Measurements from ENCODE around the gene MAPK8IP3. TPM values are rescaled to one million over a fixed set of nuclear protein-coding genes. Genes with fewer than 3 reads are reported as not detected.

MAPK8IP3 gene
- total RNA-seq, 1 experiment from 2014 or later, result 19.3 TPM

DNA sequence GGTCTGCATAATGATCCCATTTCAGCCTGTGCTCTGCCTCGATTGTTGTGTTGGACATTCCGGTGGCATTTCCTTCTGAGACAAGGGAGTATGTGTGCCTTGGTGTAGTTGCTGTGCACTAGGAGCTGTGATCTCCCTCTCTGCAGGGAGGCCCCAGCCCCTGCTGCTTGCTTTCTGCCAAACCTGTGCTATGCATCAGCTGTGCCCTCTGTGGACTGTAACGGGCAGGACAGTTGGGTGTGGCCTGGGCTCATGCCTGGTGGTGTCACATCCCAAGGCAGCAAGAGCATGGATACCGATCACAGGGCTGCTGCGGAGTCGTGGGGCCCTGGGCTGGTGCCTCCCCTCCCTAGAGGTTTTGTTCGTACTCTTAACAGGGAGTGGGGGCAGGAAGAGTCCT lies 31.7 kb upstream of the MAPK8IP3 start:
- no peak for DNase-seq (ENCODE audit: low read depth, low spot score)
- in situ Hi-C loops (cut with HindIII; ENCODE audit: low pct_unique_long_range_greater_than_20kb, low sequenced_read_pairs), result no loop called here

DNA sequence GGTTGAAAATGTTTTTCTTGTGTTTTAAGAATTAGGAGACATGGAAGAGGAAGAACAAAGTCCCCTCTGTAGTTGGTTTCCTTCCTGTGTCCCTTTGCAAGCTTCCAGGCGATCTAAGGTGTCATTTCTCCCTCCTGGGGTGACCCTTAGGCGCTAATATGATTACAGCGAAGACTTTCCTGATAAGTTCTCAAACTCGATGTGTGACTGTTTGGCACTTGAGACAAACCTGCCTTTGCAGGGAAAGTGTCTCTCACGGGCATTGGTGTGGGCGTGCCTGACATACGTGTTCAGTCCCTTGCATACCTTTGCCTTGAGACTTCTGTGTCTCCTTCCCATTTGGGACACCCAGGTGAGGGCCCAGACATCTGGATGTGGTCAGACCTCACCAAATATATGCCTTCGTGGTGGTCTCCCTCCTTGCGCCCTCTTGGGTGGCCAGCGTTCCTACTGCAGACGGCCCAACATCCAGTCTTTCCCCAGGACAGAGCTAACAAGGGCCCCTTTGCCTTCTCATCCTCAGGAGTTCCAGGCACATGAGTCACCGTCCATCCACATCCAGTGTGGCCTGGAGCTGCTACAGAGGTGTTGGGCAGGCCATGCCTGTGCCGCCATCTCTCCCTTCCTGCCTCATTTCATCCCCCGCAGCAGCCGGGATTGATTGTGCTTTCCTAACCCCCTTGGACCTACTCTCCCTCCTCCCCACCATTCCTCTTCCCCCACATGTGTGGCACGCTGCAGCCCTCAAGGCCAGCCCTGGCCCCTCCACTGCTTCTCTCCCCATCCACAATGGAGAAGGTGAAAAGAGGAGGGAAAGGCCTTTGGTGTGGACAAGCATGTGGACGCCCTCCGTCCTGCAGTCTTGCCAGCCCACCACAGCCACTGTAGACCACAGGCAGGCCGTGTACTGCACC lies 31.0 kb upstream of the MAPK8IP3 start:
- in situ Hi-C loops (cut with HindIII; ENCODE audit: low pct_unique_long_range_greater_than_20kb, low sequenced_read_pairs), result no loop called here
- no peak for DNase-seq (ENCODE audit: low read depth, low spot score)

DNA sequence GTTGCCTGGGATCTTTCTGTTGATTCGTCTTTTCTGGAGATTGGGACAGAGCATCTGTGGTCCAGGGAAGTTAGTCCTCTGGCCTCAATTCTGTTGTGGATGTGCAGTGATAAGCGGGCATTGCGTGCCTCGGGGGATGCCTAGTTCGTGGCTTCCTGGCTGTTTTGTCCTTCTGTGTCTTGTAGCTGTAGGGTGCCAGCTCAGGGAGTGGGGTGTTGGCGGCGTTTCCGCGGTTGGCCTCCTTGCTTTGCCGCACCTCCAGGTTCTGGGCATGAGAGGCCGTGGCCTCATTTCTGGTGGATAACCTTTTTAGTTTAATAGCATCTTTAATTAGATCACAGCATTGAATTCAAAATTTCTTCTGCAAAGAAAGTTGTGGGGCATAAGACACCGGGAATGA lies 29.3 kb upstream of the MAPK8IP3 start:
- in situ Hi-C loops (cut with HindIII; ENCODE audit: low pct_unique_long_range_greater_than_20kb, low sequenced_read_pairs), result no loop called here
- DNase-seq (ENCODE audit: low read depth, low spot score), result no peak

DNA sequence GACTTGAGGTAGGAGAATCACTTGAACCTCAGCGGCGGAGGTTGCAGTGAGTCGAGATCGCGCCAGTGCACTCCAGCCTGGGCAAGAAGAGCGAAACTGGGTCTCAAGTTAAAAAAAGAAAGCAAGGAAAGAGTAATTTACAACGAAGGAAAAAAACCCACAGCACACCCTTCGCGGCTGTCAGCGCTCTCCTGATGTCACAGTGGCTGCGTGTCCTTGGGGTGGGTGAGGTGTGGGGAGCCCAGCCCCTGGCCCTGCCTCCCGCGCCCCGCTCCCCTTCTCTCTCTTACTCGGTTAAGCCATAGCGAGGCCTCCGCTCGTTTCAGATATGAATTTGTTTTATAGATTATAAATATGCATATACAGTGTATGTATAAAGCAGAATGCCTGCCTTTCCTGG lies 28.7 kb upstream of the MAPK8IP3 start:
- in situ Hi-C loops (cut with HindIII; ENCODE audit: low pct_unique_long_range_greater_than_20kb, low sequenced_read_pairs), result no loop called here
- no peak for DNase-seq (ENCODE audit: low read depth, low spot score)

DNA sequence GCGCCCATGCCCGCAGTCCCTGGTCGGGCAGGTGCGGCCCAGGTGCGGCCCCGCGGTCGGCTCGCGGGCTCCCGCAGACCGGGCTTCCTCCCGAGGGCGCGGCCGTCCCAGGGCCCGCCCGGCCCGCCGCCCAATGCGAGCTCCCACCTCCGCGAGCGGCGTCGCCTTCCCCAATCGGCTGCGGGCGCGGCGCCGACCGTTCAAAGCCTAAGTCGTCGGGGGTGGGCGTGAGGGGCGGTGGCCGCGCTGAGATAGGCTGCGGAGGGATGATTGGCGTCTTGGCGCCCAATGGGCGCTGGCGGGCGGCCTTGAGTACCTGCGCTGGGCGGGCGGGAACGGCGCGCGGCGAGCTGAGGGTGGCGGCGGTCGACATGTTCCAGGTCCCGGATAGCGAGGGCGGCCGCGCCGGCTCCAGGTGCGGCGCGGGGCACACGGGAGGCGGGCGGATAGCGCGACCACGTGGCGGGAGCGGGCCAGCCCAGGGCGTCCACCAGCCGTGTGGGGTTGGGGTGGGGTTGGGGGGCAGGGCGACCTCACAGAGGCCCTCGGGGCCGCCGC lies 28.0 kb upstream of the MAPK8IP3 start, which contains the start of gene JPT2:
JPT2 (plus strand) TSS at position 338 of the 558 bp plus-strand sequence; CDS start at position 372, 34 bp downstream.
- peak; percentile 94 for DNase-seq (ENCODE audit: low read depth, low spot score)
- in situ Hi-C loops (cut with HindIII; ENCODE audit: low pct_unique_long_range_greater_than_20kb, low sequenced_read_pairs), result no loop called here

GRCh38 chr16:1678500-1679098 lies 27.4 kb upstream of the MAPK8IP3 start:
- in situ Hi-C loops (cut with HindIII; ENCODE audit: low pct_unique_long_range_greater_than_20kb, low sequenced_read_pairs), result no loop called here
- peak; percentile 48 for DNase-seq (ENCODE audit: low read depth, low spot score)

DNA sequence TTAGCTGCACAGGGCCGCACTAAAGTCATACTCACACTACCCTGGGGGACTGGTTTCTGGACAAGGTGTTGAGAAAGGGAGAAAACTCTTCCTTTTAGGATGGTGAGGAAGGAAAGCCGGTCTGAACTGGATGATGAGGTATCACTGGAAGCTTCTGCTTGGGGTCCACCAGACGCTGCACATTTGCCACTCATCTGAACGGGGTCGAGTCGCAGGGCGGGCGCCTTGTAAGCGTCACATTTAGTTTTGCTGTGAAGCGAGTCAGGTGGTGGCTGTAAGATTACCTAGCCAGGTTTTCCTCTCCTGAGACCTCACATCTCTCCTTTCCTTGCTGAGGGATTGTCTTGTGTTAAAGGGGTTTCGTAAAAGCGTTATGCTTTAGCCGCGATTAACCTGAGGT lies 25.6 kb upstream of the MAPK8IP3 start:
- DNase-seq (ENCODE audit: low read depth, low spot score), result no peak
- in situ Hi-C loops (cut with HindIII; ENCODE audit: low pct_unique_long_range_greater_than_20kb, low sequenced_read_pairs), result no loop called here

DNA sequence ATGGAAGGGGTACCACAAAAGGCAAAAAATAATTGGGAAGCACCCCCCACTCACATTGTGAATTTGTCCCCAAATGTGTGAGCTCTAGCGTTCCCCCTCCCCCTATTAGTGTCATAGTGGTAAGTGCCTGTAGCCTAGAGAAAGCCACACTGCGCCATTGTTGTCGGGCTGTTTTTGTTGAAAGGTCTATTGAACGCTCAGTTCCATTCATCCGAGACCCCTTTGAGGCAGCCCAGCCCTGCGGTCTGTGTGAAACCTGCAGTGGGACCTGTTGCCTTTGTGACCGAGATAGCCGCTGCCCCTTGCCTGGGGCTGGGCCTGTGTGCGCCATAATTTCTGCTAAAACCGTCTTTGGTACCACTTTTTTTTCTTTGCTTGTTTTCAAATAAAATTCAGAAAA lies 25.0 kb upstream of the MAPK8IP3 start:
- no peak for DNase-seq (ENCODE audit: low read depth, low spot score)

GRCh38 chr16:1687427-1688316 lies 18.3 kb upstream of the MAPK8IP3 start:
- in situ Hi-C loops (cut with HindIII; ENCODE audit: low pct_unique_long_range_greater_than_20kb, low sequenced_read_pairs), result no loop called here
- no peak for DNase-seq (ENCODE audit: low read depth, low spot score)

More for the DNA sequence above, 25.0 kb upstream of the MAPK8IP3 start:
- in situ Hi-C loops (cut with HindIII; ENCODE audit: low pct_unique_long_range_greater_than_20kb, low sequenced_read_pairs), result no loop called here

- no peak for DNase-seq (ENCODE audit: low read depth, low spot score)
- in situ Hi-C loops (cut with HindIII; ENCODE audit: low pct_unique_long_range_greater_than_20kb, low sequenced_read_pairs), result no loop called here
These were observed 17.0 kb upstream of the MAPK8IP3 start for GRCh38 chr16:1688807-1689560.

DNA sequence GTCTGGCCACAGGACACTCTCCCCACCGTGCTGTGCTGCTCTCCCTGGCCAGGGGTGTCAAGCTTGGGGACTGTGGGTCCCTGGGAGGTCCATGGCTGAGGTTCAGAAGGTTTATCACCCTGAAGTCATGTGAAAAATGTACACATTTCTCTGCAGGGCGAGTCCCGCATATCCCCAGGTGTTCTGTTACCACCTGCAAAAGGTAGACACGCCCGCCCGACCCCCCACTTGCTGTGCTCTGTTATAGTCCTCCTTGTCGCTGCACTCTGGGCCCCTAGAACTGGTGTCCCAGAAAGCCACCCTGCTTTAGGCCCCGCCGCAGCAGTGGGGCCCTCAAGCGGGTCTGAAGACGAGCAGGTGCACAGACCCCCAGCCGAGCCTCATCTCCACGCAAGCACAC lies 16.1 kb upstream of the MAPK8IP3 start:
- in situ Hi-C loops (cut with HindIII; ENCODE audit: low pct_unique_long_range_greater_than_20kb, low sequenced_read_pairs), result no loop called here
- DNase-seq (ENCODE audit: low read depth, low spot score), result no peak

GRCh38 chr16:1690810-1691209 lies 15.2 kb upstream of the MAPK8IP3 start:
- in situ Hi-C loops (cut with HindIII; ENCODE audit: low pct_unique_long_range_greater_than_20kb, low sequenced_read_pairs), result no loop called here
- DNase-seq (ENCODE audit: low read depth, low spot score), result no peak

DNA sequence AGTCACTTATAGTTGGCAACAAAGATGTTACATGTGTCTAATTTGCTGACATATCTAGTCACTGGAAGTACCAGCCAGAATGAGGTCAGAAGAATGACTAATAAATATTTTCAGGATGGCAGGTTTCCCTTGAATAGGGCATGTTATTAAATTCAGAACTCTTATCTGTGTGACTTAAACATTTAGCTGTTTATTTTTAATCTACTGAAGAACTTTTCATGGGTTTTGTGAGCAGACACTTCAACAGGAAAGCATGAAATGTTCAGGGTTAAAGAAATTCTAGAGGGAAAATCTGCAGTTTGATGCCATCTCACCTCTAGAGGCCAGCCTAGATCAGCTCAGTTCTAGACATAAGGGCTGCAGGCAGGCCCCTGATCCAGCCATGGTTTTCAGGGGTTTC lies 14.7 kb upstream of the MAPK8IP3 start:
- in situ Hi-C loops (cut with HindIII; ENCODE audit: low pct_unique_long_range_greater_than_20kb, low sequenced_read_pairs), result no loop called here
- peak; percentile 5 for DNase-seq (ENCODE audit: low read depth, low spot score)

DNA sequence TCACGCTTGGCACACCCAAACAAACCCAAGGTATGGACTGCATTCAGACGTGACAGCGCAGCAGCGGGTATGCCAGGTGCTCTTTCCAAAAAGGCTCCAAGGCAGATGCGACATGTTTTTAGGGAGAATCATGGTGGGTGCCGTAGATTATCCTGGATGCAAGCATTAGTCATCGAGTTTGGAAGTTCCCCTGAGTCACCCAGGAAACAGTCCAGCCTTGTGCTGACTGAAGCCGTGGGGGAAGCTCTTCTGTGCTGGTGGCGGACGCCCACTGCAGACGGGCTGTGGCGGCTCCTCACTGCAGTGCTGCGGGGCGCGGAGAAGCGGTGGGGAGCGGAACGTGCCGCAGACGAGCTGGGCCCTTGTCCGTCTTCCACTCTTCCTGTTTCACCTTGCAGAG lies 14.0 kb upstream of the MAPK8IP3 start:
- no peak for DNase-seq (ENCODE audit: low read depth, low spot score)
- in situ Hi-C loops (cut with HindIII; ENCODE audit: low pct_unique_long_range_greater_than_20kb, low sequenced_read_pairs), result no loop called here

DNA sequence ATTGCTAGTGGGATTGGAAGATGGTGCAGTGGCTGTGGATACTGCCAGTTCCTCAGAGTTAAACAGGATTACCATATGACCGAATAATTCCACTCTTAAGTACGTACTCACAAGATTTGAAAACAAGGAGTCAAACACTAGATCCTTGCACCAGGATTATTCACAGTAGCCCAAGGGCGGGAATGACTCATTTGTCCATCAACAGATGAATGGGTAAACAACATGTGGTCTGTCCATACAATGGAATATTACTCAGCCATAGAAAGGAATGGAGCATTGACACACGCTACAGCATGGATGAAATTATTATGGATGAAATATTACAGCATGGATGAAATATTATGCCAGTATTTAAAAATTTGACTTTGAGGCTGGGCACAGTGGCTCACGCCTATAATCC lies 9.1 kb upstream of the MAPK8IP3 start:
- peak; percentile 86 for DNase-seq (ENCODE audit: low read depth, low spot score)
- in situ Hi-C loops (cut with HindIII; ENCODE audit: low pct_unique_long_range_greater_than_20kb, low sequenced_read_pairs), result no loop called here

DNA sequence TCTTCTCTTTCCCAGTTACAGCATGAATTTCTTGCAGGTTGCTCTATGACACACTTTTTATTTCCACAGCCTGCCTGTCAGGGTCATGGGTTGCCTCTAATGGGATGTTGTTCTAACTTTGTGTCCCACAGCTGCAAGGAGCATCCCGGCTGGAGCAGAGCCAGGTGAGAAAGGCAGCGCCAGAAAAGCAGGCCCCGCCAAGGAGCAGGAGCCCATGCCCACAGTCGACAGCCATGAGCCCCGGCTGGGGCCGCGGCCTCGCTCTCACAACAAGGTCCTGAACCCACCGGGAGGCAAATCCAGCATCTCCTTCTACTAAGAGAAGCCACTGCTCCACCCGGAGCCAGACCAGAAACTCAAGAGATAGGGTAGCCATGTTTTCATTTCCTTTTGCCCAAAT lies 7.3 kb upstream of the MAPK8IP3 start:
- DNase-seq (ENCODE audit: low read depth, low spot score), result no peak
- in situ Hi-C loops (cut with HindIII; ENCODE audit: low pct_unique_long_range_greater_than_20kb, low sequenced_read_pairs), result no loop called here

DNA sequence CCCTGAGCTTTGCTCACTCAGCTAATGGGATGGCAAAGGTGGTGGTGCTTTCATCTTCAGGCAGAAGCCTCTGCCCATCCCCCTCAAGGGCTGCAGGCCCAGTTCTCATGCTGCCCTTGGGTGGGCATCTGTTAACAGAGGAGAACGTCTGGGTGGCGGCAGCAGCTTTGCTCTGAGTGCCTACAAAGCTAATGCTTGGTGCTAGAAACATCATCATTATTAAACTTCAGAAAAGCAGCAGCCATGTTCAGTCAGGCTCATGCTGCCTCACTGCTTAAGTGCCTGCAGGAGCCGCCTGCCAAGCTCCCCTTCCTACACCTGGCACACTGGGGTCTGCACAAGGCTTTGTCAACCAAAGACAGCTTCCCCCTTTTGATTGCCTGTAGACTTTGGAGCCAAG lies 5.7 kb upstream of the MAPK8IP3 start:
- DNase-seq (ENCODE audit: low read depth, low spot score), result no peak
- in situ Hi-C loops (cut with HindIII; ENCODE audit: low pct_unique_long_range_greater_than_20kb, low sequenced_read_pairs), result no loop called here
